Gastrocnemius medialis (tissue), 4 donors: ENCODE data around the gene ZBTB20. TPM values are rescaled to one million over a fixed set of nuclear protein-coding genes. Genes with fewer than 3 reads are reported as not detected.

Experiments used
- ATAC-seq, 2 donors: fragments of 150-250 bp; one replicate each; pipeline ENCODE4 v1.9.1; 2016
- DNase-seq, 2 donors: peaks; one replicate each; pipeline ENCODE4 v3.0.0-alpha.2; 2019
- H3K27ac ChIP-seq, 4 donors: fragments of 200-600 bp; sonication (generic); 1 replicate in 1 of 4; 2 replicates in 3 of 4; pipeline ENCODE4 v1.5.1; 2016 to 2018; ENCODE audit warnings: mild to moderate bottlenecking in 2 of 4, moderate library complexity in 1 of 4
- H3K27me3 ChIP-seq, 3 donors: fragments of 200-600 bp; sonication (generic) in 2 of 3; 1 replicate in 1 of 3; 2 replicates in 2 of 3; pipeline versions ENCODE4 v1.5.1 to v1.6.0; 2016 to 2019; ENCODE audit warnings: mild to moderate bottlenecking in 1 of 3, moderate library complexity in 1 of 3
- H3K36me3 ChIP-seq, 2 donors: fragments of 200-600 bp; sonication (generic) in 1 of 2; one replicate each; pipeline ENCODE4 v1.5.1; 2017 to 2018
- H3K4me1 ChIP-seq, 2 donors: fragments of 200-600 bp; sonication (generic) in 1 of 2; one replicate each; pipeline ENCODE4 v1.5.1; 2016 to 2017; ENCODE audit warnings: mild to moderate bottlenecking in 2 of 2
- H3K4me3 ChIP-seq, 4 donors: fragments of 200-600 bp; sonication (generic) in 3 of 4; 1 replicate in 1 of 4; 2 replicates in 3 of 4; pipeline ENCODE4 v1.5.1; 2016 to 2019; ENCODE audit warnings: mild to moderate bottlenecking in 2 of 4
- H3K9me3 ChIP-seq, 3 donors: fragments of 200-600 bp; sonication (generic) in 2 of 3; 1 replicate in 1 of 3; 2 replicates in 2 of 3; pipeline ENCODE4 v1.5.1; 2016 to 2019
- CTCF ChIP-seq, 5 experiments: fragments of 450-650 bp in 3 of 5; fragments of 200-600 bp in 2 of 5; sonication (generic) in 2 of 5; IDR thresholded peaks in 4 of 5; conservative IDR thresholded peaks in 1 of 5; 1 replicate in 4 of 5; 2 replicates in 1 of 5; pipeline ENCODE4 v1.5.1; 2016 to 2019; ENCODE audit warnings: antibody characterized with exemption in 5 of 5, mild to moderate bottlenecking in 3 of 5, moderate library complexity in 3 of 5
- POLR2A ChIP-seq, 2 donors: fragments of 450-650 bp; IDR thresholded peaks; one replicate each; pipeline ENCODE4 v1.6.1; 2017; ENCODE audit warnings: antibody characterized with exemption in 2 of 2, mild to moderate bottlenecking in 2 of 2, moderate library complexity in 2 of 2
- in situ Hi-C, 4 donors: fragments of 200-750 bp; cut with MboI; loops; one replicate each; pipeline versions ENCODE4 v1.15.0 to v1.8.0; 2017; ENCODE audit warnings: low sequenced_read_pairs in 4 of 4
- intact Hi-C: fragments of 100-400 bp; cut with DNase I; formaldehyde crosslinking; loops from one replicate; pipeline ENCODE4 v1.15.1; 2023; ENCODE audit warnings: low total_unique reads
- total RNA-seq, 4 donors: library from RNA; depleted of rRNA; stranded (reverse); fragments of >200 nt; gene quantifications; one replicate each; pipeline versions ENCODE4 v1.1.0 to v1.2.3, GENCODE V29; 2016

ZBTB20 gene
- total RNA-seq, 4 donors from 2014 or later: 47.6 to 86.5 (median 69.0) TPM

GRCh38 chr3:115141033-115141757 is 5.9 kb downstream of the ZBTB20 start:
- no peak for TF ChIP-seq CTCF (IDR thresholded peaks at IDR 0.05 in 4 of 5, conservative IDR thresholded peaks at IDR 0.05 in 1 of 5)
- TF ChIP-seq POLR2A (IDR thresholded peaks at IDR 0.05): no peak
- intact Hi-C loops: no loop called here

GRCh38 chr3:115139072-115139471 is 8.0 kb downstream of the ZBTB20 start:
- Histone ChIP-seq H3K9me3 (no peaks in the 10 kb centered on the region), H3K4me3 (no peak overlapping the region), H3K36me3 (no peaks in the 10 kb centered on the region), H3K4me1 (peaks cover 44 to 56% of the 10 kb centered on the region in 2 donors), H3K27me3 (no peaks in the 10 kb centered on the region), H3K27ac (no peak overlapping the region)
- DNase-seq: no peak
- in situ Hi-C loops (no loop called here), intact Hi-C loops (no loop called here)
- no peak for TF ChIP-seq POLR2A (IDR thresholded peaks at IDR 0.05)
- TF ChIP-seq CTCF (IDR thresholded peaks at IDR 0.05 in 4 of 5, conservative IDR thresholded peaks at IDR 0.05 in 1 of 5): no peak
- ATAC-seq: no peak

More at GRCh38 chr3:115141033-115141757, 5.9 kb downstream of the ZBTB20 start:
- Histone ChIP-seq H3K36me3 (no peaks in the 10 kb centered on the region), H3K4me1 (peaks cover 52 to 57% of the 10 kb centered on the region in 2 donors), H3K27ac (no peak overlapping the region), H3K27me3 (no peaks in the 10 kb centered on the region), H3K9me3 (no peaks in the 10 kb centered on the region), H3K4me3 (no peak overlapping the region)
- in situ Hi-C loops: no loop called here
- no peak for ATAC-seq
- no peak for DNase-seq

GRCh38 chr3:115134648-115135347 is 12.3 kb downstream of the ZBTB20 start:
- Histone ChIP-seq H3K27ac (peak overlapping the region in 1 of 4 donors; percentile 19), H3K27me3 (no peaks in the 10 kb centered on the region), H3K4me3 (no peak overlapping the region), H3K9me3 (no peaks in the 10 kb centered on the region), H3K36me3 (no peaks in the 10 kb centered on the region), H3K4me1 (peaks cover 16 to 25% of the 10 kb centered on the region in 2 donors)
- ATAC-seq (peak in 1 of 2 donors; percentile 89), DNase-seq (no peak)
- in situ Hi-C loops: no loop called here
- intact Hi-C loops: no loop called here
- TF ChIP-seq CTCF (IDR thresholded peaks at IDR 0.05 in 4 of 5, conservative IDR thresholded peaks at IDR 0.05 in 1 of 5) (no peak), POLR2A (IDR thresholded peaks at IDR 0.05) (no peak)

- Histone ChIP-seq H3K36me3 (no peaks in the 10 kb centered on the region), H3K4me3 (no peak overlapping the region), H3K9me3 (no peaks in the 10 kb centered on the region), H3K4me1 (peaks cover 6 to 12% of the 10 kb centered on the region in 2 donors), H3K27ac (no peak overlapping the region), H3K27me3 (no peaks in the 10 kb centered on the region)
- ATAC-seq (peak in 1 of 2 donors; percentile 46), DNase-seq (no peak)
- intact Hi-C loops: no loop called here
- TF ChIP-seq CTCF (IDR thresholded peaks at IDR 0.05 in 4 of 5, conservative IDR thresholded peaks at IDR 0.05 in 1 of 5) (no peak), POLR2A (IDR thresholded peaks at IDR 0.05) (no peak)
- in situ Hi-C loops: no loop called here
These were observed 19.9 kb downstream of the ZBTB20 start for GRCh38 chr3:115127208-115127607.
